Activated T-cell treated with anti-CD3 and anti-CD28 coated beads, Interleukin-2, amount 50 U/mL, for 4 hours (primary cell): ENCODE results near the gene PPP1R18. TPM values are rescaled to one million over a fixed set of nuclear protein-coding genes. Genes with fewer than 3 reads are reported as not detected.
"Not testable (repeated sequence)": the region's sequence is repeated elsewhere in the genome, so short reads cannot be mapped to it uniquely, and the experiment has no call there.

ENCODE experiments used
- ATAC-seq, 2 donors: fragments of 200-7000 bp; cut with Tn5 transposase; one replicate each; pipeline ENCODE4 v1.10.0; 2021
- DNase-seq: peaks from one replicate; pipeline ENCODE4 v3.0.0-alpha.2; 2020
- H3K27me3 Mint-ChIP-seq: one replicate; pipeline ENCODE4 v1.8.0; 2021; ENCODE audit warnings: low read depth, mixed read lengths
- H3K36me3 Mint-ChIP-seq: one replicate; pipeline ENCODE4 v1.8.0; 2022; ENCODE audit warnings: mixed read lengths; ENCODE audit not compliant: insufficient read depth
- H3K4me1 Mint-ChIP-seq: one replicate; pipeline ENCODE4 v1.8.0; 2021; ENCODE audit warnings: low read depth, mixed read lengths
- H3K4me3 Mint-ChIP-seq: one replicate; pipeline ENCODE4 v1.8.0; 2021; ENCODE audit warnings: mild to moderate bottlenecking, moderate library complexity, mixed read lengths
- H3K9me3 Mint-ChIP-seq: one replicate; pipeline ENCODE4 v1.8.0; 2021; ENCODE audit warnings: mixed read lengths
- total RNA-seq, 3 donors: library from RNA; stranded (reverse); gene quantifications; one replicate each; pipeline ENCODE4 v1.2.1, GENCODE V29; 2021

PPP1R18 gene
- 100 to 1,000 TPM; 148 to 176 (median 148) TPM for total RNA-seq

GRCh38 chr6:30686009-30686907 lies at the start of gene PPP1R18:
Gene PPP1R18, minus strand, starts transcription at chr6:30686645. Its CDS starts 627 bp downstream, at chr6:30686018.
- Mint-ChIP-seq H3K9me3 (no peaks in the 10 kb centered on the region), H3K36me3 (peaks cover 25% of the 10 kb centered on the region), H3K4me1 (peaks cover 38% of the 10 kb centered on the region), H3K27me3 (no peaks in the 10 kb centered on the region), H3K4me3 (peak within 1 kb of the TSS; percentile 100)
- ATAC-seq (peak; percentile 47 to 57), DNase-seq (peak; percentile 80)

GRCh38 chr6:30735668-30736314 lies 49.3 kb upstream of the PPP1R18 start:
- Mint-ChIP-seq H3K9me3 (no peaks in the 10 kb centered on the region), H3K4me3 (peak overlapping the region; percentile 71), H3K4me1 (peaks cover 71% of the 10 kb centered on the region), H3K36me3 (peaks cover 32% of the 10 kb centered on the region), H3K27me3 (no peaks in the 10 kb centered on the region)
- ATAC-seq (peak; percentile 43 to 48), DNase-seq (no peak)

- Mint-ChIP-seq H3K27me3 (no peaks in the 10 kb centered on the region), H3K4me1 (peaks cover 51% of the 10 kb centered on the region), H3K4me3 (no peak overlapping the region), H3K36me3 (peaks cover 28% of the 10 kb centered on the region), H3K9me3 (no peaks in the 10 kb centered on the region)
- ATAC-seq (no peak), DNase-seq (no peak)
Observed at GRCh38 chr6:30732237-30732943, 45.9 kb upstream of the PPP1R18 start.

- DNase-seq (peak; percentile 84), ATAC-seq (peak; percentile 79 to 83)
- H3K36me3 Mint-ChIP-seq: peaks cover 20% of the 10 kb centered on the region
- H3K27me3 Mint-ChIP-seq: no peaks in the 10 kb centered on the region
- no peaks in the 10 kb centered on the region for H3K9me3 Mint-ChIP-seq
- peak overlapping the region; percentile 53 for H3K4me3 Mint-ChIP-seq
- H3K4me1 Mint-ChIP-seq: peaks cover 36% of the 10 kb centered on the region
Observed at GRCh38 chr6:30730601-30731435, 44.4 kb upstream of the PPP1R18 start.

- Mint-ChIP-seq H3K4me3 (no peak overlapping the region), H3K4me1 (peaks cover 44% of the 10 kb centered on the region), H3K36me3 (peaks cover 38% of the 10 kb centered on the region), H3K9me3 (no peaks in the 10 kb centered on the region), H3K27me3 (no peaks in the 10 kb centered on the region)
- DNase-seq (no peak), ATAC-seq (no peak)
Observed at GRCh38 chr6:30727920-30728553, 41.6 kb upstream of the PPP1R18 start.

GRCh38 chr6:30726506-30727413 lies 40.3 kb upstream of the PPP1R18 start:
- Mint-ChIP-seq H3K27me3 (no peaks in the 10 kb centered on the region), H3K9me3 (no peaks in the 10 kb centered on the region), H3K4me1 (peaks cover 45% of the 10 kb centered on the region), H3K36me3 (peaks cover 44% of the 10 kb centered on the region), H3K4me3 (no peak overlapping the region)
- DNase-seq: no peak
- ATAC-seq: no peak

GRCh38 chr6:30725713-30726505 lies 39.5 kb upstream of the PPP1R18 start:
- H3K27me3 Mint-ChIP-seq: no peaks in the 10 kb centered on the region
- H3K9me3 Mint-ChIP-seq: no peaks in the 10 kb centered on the region
- ATAC-seq: no peak
- no peak for DNase-seq
- H3K4me3 Mint-ChIP-seq: no peak overlapping the region
- peaks cover 39% of the 10 kb centered on the region for H3K4me1 Mint-ChIP-seq
- H3K36me3 Mint-ChIP-seq: peaks cover 48% of the 10 kb centered on the region

- Mint-ChIP-seq H3K36me3 (peaks cover 46% of the 10 kb centered on the region), H3K27me3 (no peaks in the 10 kb centered on the region), H3K9me3 (no peaks in the 10 kb centered on the region), H3K4me3 (peak overlapping the region; percentile 35), H3K4me1 (peaks cover 31% of the 10 kb centered on the region)
- ATAC-seq: no peak
- DNase-seq: no peak
Observed at GRCh38 chr6:30724906-30725667, 38.6 kb upstream of the PPP1R18 start.

GRCh38 chr6:30723843-30724741 lies 37.6 kb upstream of the PPP1R18 start:
- Mint-ChIP-seq H3K36me3 (peaks cover 43% of the 10 kb centered on the region), H3K4me3 (peak overlapping the region; percentile 99), H3K4me1 (peaks cover 35% of the 10 kb centered on the region)
- ATAC-seq, H3K9me3 Mint-ChIP-seq, H3K27me3 Mint-ChIP-seq, DNase-seq: not testable (repeated sequence)

GRCh38 chr6:30723159-30723842 lies 36.9 kb upstream of the PPP1R18 start:
- ATAC-seq, H3K27me3 Mint-ChIP-seq, H3K9me3 Mint-ChIP-seq, DNase-seq: not testable (repeated sequence)
- Mint-ChIP-seq H3K4me1 (peaks cover 40% of the 10 kb centered on the region), H3K4me3 (peak overlapping the region; percentile 99), H3K36me3 (peaks cover 43% of the 10 kb centered on the region)
